Measurements from ENCODE around the gene TEX13A. TPM values are rescaled to one million over a fixed set of nuclear protein-coding genes. Genes with fewer than 3 reads are reported as not detected.

Gene TEX13A
- total RNA-seq, 4 donors from 2014 or later = not detected

DNA sequence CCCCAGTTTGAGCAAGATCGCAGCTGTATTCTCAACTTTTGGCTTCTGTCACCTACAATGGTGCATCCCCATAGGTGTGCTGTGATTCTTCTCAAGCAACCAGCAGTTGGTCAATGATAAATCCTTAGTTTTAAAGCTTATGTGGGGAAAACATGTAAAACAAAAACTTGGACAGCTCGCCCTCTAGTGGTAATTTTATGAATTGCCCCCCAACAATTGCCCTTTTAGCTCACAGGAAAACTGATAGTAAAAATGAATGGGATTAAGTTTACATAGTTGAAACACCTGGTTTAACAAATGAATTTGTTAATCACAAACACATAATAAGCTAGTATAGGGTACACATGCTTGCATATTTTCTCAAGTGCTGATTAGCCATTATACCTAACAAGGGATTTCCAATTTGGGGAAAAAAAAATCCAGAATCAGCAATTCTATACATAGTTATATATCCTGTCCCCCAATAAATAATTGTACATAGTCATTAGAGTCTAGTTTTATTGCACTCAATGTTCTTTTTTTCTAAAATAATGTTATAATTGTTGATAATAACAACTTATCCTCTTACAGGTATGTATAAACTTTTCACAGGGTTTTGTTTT lies 30.1 kb downstream of the TEX13A start:
- intact Hi-C loops (cut with DNase I) = no loop called here
- Histone ChIP-seq H3K4me3 (replicated peaks in 1 of 3) (no peak overlapping the region), H3K27ac (no peak overlapping the region), H3K36me3 (no peaks in the 10 kb centered on the region), H3K4me1 (no peaks in the 10 kb centered on the region), H3K27me3 (no peaks in the 10 kb centered on the region), H3K9me3 (no peaks in the 10 kb centered on the region)
- WGBS, 2 donors = 0 to 10% methylated on average over 2 of the region's 2 CpGs
- no peak for TF ChIP-seq POLR2A (IDR thresholded peaks at IDR 0.05)
- TF ChIP-seq, protein P1, sequence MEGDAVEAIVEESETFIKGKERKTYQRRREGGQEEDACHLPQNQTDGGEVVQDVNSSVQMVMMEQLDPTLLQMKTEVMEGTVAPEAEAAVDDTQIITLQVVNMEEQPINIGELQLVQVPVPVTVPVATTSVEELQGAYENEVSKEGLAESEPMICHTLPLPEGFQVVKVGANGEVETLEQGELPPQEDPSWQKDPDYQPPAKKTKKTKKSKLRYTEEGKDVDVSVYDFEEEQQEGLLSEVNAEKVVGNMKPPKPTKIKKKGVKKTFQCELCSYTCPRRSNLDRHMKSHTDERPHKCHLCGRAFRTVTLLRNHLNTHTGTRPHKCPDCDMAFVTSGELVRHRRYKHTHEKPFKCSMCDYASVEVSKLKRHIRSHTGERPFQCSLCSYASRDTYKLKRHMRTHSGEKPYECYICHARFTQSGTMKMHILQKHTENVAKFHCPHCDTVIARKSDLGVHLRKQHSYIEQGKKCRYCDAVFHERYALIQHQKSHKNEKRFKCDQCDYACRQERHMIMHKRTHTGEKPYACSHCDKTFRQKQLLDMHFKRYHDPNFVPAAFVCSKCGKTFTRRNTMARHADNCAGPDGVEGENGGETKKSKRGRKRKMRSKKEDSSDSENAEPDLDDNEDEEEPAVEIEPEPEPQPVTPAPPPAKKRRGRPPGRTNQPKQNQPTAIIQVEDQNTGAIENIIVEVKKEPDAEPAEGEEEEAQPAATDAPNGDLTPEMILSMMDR (IDR thresholded peaks at IDR 0.05) = peak; percentile 29 to 64 (median 58)
- peak in 1 of 2 donors; percentile 6 for DNase-seq

DNA sequence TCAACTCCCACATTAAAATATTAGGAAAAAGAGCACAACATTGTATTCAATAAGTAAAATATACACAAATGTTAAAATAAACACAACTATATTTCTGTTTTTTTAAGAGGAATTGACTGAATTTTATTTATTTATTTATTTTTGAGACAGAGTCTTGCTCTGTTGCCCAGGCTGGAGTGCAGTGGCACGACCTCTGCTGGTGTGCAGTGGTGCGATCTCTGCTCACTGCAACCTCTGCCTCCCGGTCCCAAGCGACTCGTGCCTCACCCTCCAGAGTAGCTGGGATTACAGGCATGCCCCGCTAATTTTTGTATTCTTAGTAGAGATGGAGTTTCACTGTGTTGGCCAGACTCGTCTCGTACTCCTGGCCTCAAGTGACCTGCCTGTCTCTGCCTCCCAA lies 31.4 kb downstream of the TEX13A start:
- Histone ChIP-seq H3K27ac (no peak overlapping the region), H3K9me3 (no peaks in the 10 kb centered on the region), H3K27me3 (no peaks in the 10 kb centered on the region), H3K4me3 (replicated peaks in 1 of 3) (no peak overlapping the region), H3K4me1 (no peaks in the 10 kb centered on the region), H3K36me3 (no peaks in the 10 kb centered on the region)
- intact Hi-C loops (cut with DNase I) = no loop called here
- 93 to 94% methylated on average over 7 to 8 of the region's 8 CpGs for WGBS, 2 donors
- TF ChIP-seq, protein P1 (IDR thresholded peaks at IDR 0.05) = no peak
- TF ChIP-seq POLR2A (IDR thresholded peaks at IDR 0.05) = no peak
- no peak for DNase-seq

- H3K4me3 ChIP-seq (replicated peaks in 1 of 3) = no peak overlapping the region
- 90% methylated on average over 3 of the region's 3 CpGs for WGBS, 2 donors
- no peaks in the 10 kb centered on the region for H3K36me3 ChIP-seq
- DNase-seq = no peak
- H3K4me1 ChIP-seq = no peaks in the 10 kb centered on the region
- H3K27ac ChIP-seq = no peak overlapping the region
- TF ChIP-seq, protein P1 (IDR thresholded peaks at IDR 0.05) = no peak
- TF ChIP-seq POLR2A (IDR thresholded peaks at IDR 0.05) = no peak
- intact Hi-C loops (cut with DNase I) = no loop called here
- no peaks in the 10 kb centered on the region for H3K27me3 ChIP-seq
- no peaks in the 10 kb centered on the region for H3K9me3 ChIP-seq
Observed at GRCh38 chrX:105179644-105180043, 40.9 kb downstream of the TEX13A start.

GRCh38 chrX:105173071-105173470 lies 47.4 kb downstream of the TEX13A start:
- WGBS, 2 donors = 94 to 100% methylated on average over 4 of the region's 4 CpGs
- Histone ChIP-seq H3K27me3 (no peaks in the 10 kb centered on the region), H3K27ac (no peak overlapping the region), H3K36me3 (no peaks in the 10 kb centered on the region), H3K4me1 (no peaks in the 10 kb centered on the region), H3K4me3 (replicated peaks in 1 of 3) (no peak overlapping the region), H3K9me3 (no peaks in the 10 kb centered on the region)
- intact Hi-C loops (cut with DNase I) = no loop called here
- DNase-seq = no peak
- no peak for TF ChIP-seq POLR2A (IDR thresholded peaks at IDR 0.05)
- TF ChIP-seq, protein P1 (IDR thresholded peaks at IDR 0.05) = no peak
